Loucy (cell line): Measurements from ENCODE around the gene DACT2.

Experiments used
- H2AFZ ChIP-seq: fragments of 200-600 bp; sonication (generic); 2 replicates; pipeline ENCODE4 v1.6.0; 2016; ENCODE audit warnings: antibody characterized with exemption, mild to moderate bottlenecking, low read length, moderate library complexity
- H3F3A ChIP-seq: fragments of 200-600 bp; 2 replicates; pipeline ENCODE4 v1.6.0; 2016; ENCODE audit warnings: antibody characterized with exemption, low read depth, mild to moderate bottlenecking
- H3K27me3 ChIP-seq: fragments of 200-600 bp; sonication (generic); 2 replicates; pipeline ENCODE4 v1.6.1; 2014; ENCODE audit warnings: low read length, mild to moderate bottlenecking; ENCODE audit not compliant: insufficient read depth, poor library complexity, severe bottlenecking
- H3K36me3 ChIP-seq: fragments of 200-600 bp; sonication (generic); 2 replicates; pipeline ENCODE4 v1.6.1; 2016; ENCODE audit warnings: low read length; ENCODE audit not compliant: insufficient read depth
- H3K4me1 ChIP-seq: fragments of 200-600 bp; sonication (generic); 2 replicates; pipeline ENCODE4 v1.5.1; 2014; ENCODE audit warnings: low read length, mild to moderate bottlenecking; ENCODE audit not compliant: insufficient read depth, poor library complexity, severe bottlenecking
- H3K4me2 ChIP-seq: fragments of 200-600 bp; sonication (generic); 2 replicates; pipeline ENCODE4 v1.6.0; 2014; ENCODE audit warnings: antibody characterized with exemption, low read length, low read depth, mild to moderate bottlenecking; ENCODE audit not compliant: poor library complexity, severe bottlenecking
- H3K4me3 ChIP-seq: fragments of 200-600 bp; sonication (generic); 2 replicates; pipeline ENCODE4 v1.5.1; 2014; ENCODE audit warnings: low read length, mild to moderate bottlenecking, mixed read lengths; ENCODE audit not compliant: poor library complexity, severe bottlenecking
- H3K79me2 ChIP-seq: fragments of 200-600 bp; sonication (generic); 2 replicates; pipeline ENCODE4 v1.6.1; 2014; ENCODE audit warnings: low read length; ENCODE audit not compliant: insufficient read depth
- H3K9ac ChIP-seq: fragments of 200-600 bp; sonication (generic); 2 replicates; pipeline ENCODE4 v1.6.0; 2014; ENCODE audit warnings: mild to moderate bottlenecking, low read depth, low read length, moderate library complexity; ENCODE audit not compliant: poor library complexity, severe bottlenecking
- H3K9me2 ChIP-seq: fragments of 200-600 bp; sonication (generic); replicated peaks from 2 replicates; pipeline ENCODE4 v1.6.1; 2016; ENCODE audit warnings: low read depth, low read length, mixed read lengths
- H3K9me3 ChIP-seq: fragments of 200-600 bp; sonication (generic); 2 replicates; pipeline ENCODE4 v1.6.1; 2014; ENCODE audit warnings: mild to moderate bottlenecking, antibody characterized with exemption, low read length, low read depth; ENCODE audit not compliant: insufficient read depth
- H4K20me1 ChIP-seq: fragments of 200-600 bp; sonication (generic); 2 replicates; pipeline ENCODE4 v1.6.0; 2014; ENCODE audit warnings: antibody characterized with exemption, low read length, mild to moderate bottlenecking; ENCODE audit not compliant: insufficient read depth, poor library complexity, severe bottlenecking
- EZH2phosphoT487 ChIP-seq: fragments of 200-600 bp; IDR thresholded peaks from 2 replicates; pipeline ENCODE4 v1.6.1; 2018; ENCODE audit warnings: antibody characterized with exemption, mild to moderate bottlenecking, moderate library complexity, borderline replicate concordance
- TF ChIP-seq, protein P1 (sequence below): fragments of 200-600 bp; sonication (generic); conservative IDR thresholded peaks from 2 replicates; pipeline ENCODE4 v1.5.1; 2014; ENCODE audit warnings: mild to moderate bottlenecking, antibody characterized with exemption, low read length

Gene DACT2

DNA sequence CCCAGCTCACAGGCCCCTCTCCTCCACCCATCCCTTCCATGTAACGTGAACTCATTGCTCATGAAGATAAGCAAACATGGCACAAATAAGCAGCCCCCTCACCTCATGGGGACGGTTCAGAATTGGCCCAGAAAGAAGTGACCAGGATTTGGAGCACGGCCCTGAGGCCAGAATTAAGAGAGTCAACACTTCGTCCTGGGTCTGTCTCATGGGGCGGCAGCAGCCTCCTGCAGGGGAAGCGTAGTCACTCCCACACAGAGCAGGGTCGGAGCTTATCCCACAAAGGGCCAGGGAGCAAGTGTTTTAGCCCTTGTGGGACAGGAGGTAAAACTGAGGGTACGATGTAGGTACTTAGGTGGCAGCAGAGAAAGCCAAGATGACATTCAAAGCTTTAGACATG, 28.6 kb upstream of the DACT2 start:
- Histone ChIP-seq H3K9me3 (peaks cover 13% of the 10 kb centered on the region; the same call in 1 of the 2 replicates), H4K20me1 (no peaks in the 10 kb centered on the region), H3F3A (no peaks in the 10 kb centered on the region), H3K9me2 (no peaks in the 10 kb centered on the region), H2AFZ (no peak overlapping the region), H3K4me2 (no peak overlapping the region), H3K79me2 (no peaks in the 10 kb centered on the region), H3K36me3 (no peaks in the 10 kb centered on the region), H3K4me1 (no peaks in the 10 kb centered on the region), H3K9ac (no peak overlapping the region), H3K27me3 (no peaks in the 10 kb centered on the region), H3K4me3 (no peak overlapping the region)
- TF ChIP-seq EZH2phosphoT487: no peak
- TF ChIP-seq, protein P1, sequence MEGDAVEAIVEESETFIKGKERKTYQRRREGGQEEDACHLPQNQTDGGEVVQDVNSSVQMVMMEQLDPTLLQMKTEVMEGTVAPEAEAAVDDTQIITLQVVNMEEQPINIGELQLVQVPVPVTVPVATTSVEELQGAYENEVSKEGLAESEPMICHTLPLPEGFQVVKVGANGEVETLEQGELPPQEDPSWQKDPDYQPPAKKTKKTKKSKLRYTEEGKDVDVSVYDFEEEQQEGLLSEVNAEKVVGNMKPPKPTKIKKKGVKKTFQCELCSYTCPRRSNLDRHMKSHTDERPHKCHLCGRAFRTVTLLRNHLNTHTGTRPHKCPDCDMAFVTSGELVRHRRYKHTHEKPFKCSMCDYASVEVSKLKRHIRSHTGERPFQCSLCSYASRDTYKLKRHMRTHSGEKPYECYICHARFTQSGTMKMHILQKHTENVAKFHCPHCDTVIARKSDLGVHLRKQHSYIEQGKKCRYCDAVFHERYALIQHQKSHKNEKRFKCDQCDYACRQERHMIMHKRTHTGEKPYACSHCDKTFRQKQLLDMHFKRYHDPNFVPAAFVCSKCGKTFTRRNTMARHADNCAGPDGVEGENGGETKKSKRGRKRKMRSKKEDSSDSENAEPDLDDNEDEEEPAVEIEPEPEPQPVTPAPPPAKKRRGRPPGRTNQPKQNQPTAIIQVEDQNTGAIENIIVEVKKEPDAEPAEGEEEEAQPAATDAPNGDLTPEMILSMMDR: no peak

DNA sequence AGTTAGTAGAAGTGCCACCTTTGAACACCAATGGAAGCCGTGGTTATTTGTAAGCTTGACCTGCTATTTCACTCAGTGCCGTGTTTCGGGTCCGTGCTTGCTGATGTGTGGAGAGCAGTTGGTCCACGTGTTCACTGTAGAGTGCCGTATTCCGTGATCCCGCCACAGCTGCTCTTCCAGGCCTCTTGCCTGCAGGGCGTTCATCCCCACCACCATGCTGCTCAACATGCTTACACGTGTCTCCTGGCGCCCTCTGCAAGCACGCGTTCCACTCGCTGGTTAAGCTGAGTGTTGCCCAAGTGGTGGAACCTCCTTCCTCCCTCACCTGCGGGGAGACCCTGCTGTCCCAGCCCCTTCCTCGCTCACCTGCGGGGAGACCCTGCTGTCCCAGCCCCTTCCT, 28.0 kb upstream of the DACT2 start:
- H3K9me3 ChIP-seq: peaks cover 13% of the 10 kb centered on the region; the same call in 1 of the 2 replicates
- H3K27me3 ChIP-seq: no peaks in the 10 kb centered on the region
- TF ChIP-seq, protein P1: no peak
- TF ChIP-seq EZH2phosphoT487: no peak
- H3F3A ChIP-seq: no peaks in the 10 kb centered on the region
- no peak overlapping the region for H3K4me3 ChIP-seq
- no peaks in the 10 kb centered on the region for H3K9me2 ChIP-seq
- H3K9ac ChIP-seq: no peak overlapping the region
- no peaks in the 10 kb centered on the region for H3K4me1 ChIP-seq
- H3K4me2 ChIP-seq: no peak overlapping the region
- H4K20me1 ChIP-seq: no peaks in the 10 kb centered on the region
- no peak overlapping the region for H2AFZ ChIP-seq
- H3K36me3 ChIP-seq: no peaks in the 10 kb centered on the region
- H3K79me2 ChIP-seq: no peaks in the 10 kb centered on the region

DNA sequence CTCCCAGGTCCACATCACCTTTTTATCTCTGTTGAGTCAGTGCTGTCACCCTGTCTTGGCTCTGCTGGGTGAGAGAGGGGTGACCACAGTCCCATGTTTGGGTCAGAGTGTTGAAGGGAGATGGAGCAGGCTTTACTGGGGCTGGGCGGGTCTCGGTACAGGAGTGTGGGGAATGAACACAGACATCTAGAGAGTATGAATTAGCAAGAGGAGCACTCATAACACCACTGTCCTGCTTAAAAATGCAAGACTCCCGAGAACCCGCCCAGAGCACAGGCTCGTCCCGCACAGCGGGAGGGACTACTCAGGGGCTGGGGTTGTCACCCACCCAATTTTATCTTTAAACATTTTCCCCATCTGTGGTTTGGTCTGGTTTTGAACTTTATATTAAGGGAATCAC, 27.5 kb upstream of the DACT2 start:
- no peak for TF ChIP-seq EZH2phosphoT487
- TF ChIP-seq, protein P1: no peak
- no peaks in the 10 kb centered on the region for H3K9me2 ChIP-seq
- no peak overlapping the region for H3K4me3 ChIP-seq
- no peaks in the 10 kb centered on the region for H3K27me3 ChIP-seq
- H4K20me1 ChIP-seq: no peaks in the 10 kb centered on the region
- H3K79me2 ChIP-seq: no peaks in the 10 kb centered on the region
- H3K36me3 ChIP-seq: no peaks in the 10 kb centered on the region
- H3K9me3 ChIP-seq: peaks cover 13% of the 10 kb centered on the region; the same call in 1 of the 2 replicates
- H3K4me2 ChIP-seq: no peak overlapping the region
- no peaks in the 10 kb centered on the region for H3F3A ChIP-seq
- H2AFZ ChIP-seq: no peak overlapping the region
- no peak overlapping the region for H3K9ac ChIP-seq
- no peaks in the 10 kb centered on the region for H3K4me1 ChIP-seq
